Measurements from ENCODE around the gene SRRM3.

- TF ChIP-seq CTCF (IDR thresholded peaks at IDR 0.05; ENCODE audit: low read depth, low read length) (no peak), POLR2A (IDR thresholded peaks at IDR 0.05; ENCODE audit: extremely low read depth, insufficient read length) (no peak)
Measured at GRCh38 chr7:76281706-76282343, 80.1 kb downstream of the SRRM3 start.

Data from NB4 (cell line).